HFF-Myc (cell line): ENCODE measurements around the gene SCGB1C1.
"Not testable (repeated sequence)": the region's sequence is repeated elsewhere in the genome, so short reads cannot be mapped to it uniquely, and the experiment has no call there.

Source experiments
- DNase-seq: peaks from one replicate; pipeline ENCODE4 v3.0.0-alpha.2; 2011; ENCODE audit warnings: low read depth; ENCODE audit errors: extremely low read depth
- H3K4me3 ChIP-seq: replicated peaks from 2 replicates; pipeline ENCODE4 v1.5.1; 2011; ENCODE audit warnings: low read depth, mild to moderate bottlenecking, control low read depth, low read length
- TF ChIP-seq, protein P1 (sequence below): IDR thresholded peaks from 2 replicates; pipeline ENCODE4 v1.5.1; 2012; ENCODE audit warnings: mild to moderate bottlenecking, low read depth, low read length, control low read depth; ENCODE audit errors: missing control alignments

The SCGB1C1 gene

DNA sequence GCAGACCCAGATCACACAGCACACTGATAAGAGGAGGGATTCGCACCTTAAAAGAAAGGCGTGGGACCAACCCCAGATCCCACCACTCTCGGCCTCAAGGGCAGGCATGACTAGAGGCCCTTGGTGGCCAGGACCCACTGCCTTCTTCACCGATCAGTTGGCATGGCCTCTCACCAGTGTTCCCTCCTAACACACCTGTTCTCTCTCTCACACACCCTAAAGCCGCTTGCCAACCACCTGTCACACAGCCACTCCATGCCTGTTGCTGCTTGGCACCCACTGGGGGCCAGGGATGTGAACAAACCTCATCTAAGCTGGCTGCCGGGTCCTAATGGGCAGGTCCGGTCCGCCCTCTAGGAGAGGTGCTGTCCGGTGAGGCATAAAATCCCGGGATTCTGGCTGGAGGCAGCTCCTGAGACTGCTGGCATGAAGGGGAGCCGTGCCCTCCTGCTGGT lies at the start of gene SCGB1C1:
TSS of gene SCGB1C1 (plus strand) at position 405 of the 455 bp plus-strand sequence. CDS start at position 427, 22 bp downstream.
- not testable (repeated sequence) for DNase-seq, H3K4me3 ChIP-seq

DNA sequence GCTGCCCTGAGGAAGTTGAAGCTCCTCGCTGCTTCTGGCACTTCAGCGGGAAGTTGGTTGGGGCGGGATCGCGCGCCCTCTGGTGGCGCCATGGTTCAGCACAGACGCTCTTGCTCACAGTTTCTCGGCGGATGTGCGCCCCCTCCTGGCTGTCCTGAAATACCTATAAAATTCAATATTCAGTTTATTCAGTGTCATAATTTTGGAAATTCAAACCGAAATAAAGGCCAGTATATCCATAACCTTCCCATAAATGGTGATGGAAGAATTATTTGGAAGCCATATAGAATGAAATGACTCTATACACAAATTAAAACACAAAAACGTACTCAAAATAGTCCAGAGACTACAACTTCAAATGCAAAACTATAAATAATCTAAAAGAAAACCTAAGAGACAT lies 12.6 kb upstream of the SCGB1C1 start:
- DNase-seq, H3K4me3 ChIP-seq: not testable (repeated sequence)
- TF ChIP-seq, protein P1, sequence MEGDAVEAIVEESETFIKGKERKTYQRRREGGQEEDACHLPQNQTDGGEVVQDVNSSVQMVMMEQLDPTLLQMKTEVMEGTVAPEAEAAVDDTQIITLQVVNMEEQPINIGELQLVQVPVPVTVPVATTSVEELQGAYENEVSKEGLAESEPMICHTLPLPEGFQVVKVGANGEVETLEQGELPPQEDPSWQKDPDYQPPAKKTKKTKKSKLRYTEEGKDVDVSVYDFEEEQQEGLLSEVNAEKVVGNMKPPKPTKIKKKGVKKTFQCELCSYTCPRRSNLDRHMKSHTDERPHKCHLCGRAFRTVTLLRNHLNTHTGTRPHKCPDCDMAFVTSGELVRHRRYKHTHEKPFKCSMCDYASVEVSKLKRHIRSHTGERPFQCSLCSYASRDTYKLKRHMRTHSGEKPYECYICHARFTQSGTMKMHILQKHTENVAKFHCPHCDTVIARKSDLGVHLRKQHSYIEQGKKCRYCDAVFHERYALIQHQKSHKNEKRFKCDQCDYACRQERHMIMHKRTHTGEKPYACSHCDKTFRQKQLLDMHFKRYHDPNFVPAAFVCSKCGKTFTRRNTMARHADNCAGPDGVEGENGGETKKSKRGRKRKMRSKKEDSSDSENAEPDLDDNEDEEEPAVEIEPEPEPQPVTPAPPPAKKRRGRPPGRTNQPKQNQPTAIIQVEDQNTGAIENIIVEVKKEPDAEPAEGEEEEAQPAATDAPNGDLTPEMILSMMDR: peak; percentile 5

DNA sequence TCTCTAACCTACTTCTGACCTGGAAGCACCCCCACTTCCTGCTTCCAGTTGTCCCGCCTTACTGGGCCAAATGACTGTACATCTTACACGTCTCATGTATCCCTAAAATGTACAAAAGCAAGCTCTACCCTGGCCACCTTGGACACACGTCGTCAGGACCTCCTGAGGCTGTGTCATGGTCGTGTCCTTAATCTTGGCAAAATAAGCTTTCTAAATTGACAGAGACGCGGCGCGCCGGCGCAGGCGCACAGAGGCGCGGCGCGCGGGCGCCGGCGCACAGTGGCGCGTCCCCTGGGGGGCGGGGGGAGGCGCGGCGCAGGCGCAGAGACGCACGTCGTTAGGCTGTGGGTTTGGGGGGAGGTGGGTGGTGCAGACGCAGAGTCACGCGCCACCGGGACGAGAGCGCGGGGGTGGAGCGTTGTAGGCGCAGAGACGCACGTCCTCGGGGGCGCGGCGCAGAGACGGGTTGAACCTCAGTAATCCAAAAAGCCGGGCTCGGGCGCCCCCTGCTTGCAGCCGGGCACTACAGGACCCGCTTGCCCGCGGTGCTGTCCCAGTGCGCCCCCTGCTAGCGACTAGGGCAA lies 3.6 kb upstream of the SCGB1C1 start:
- not testable (repeated sequence) for H3K4me3 ChIP-seq, DNase-seq
- TF ChIP-seq, protein P1: peak; percentile 7

DNA sequence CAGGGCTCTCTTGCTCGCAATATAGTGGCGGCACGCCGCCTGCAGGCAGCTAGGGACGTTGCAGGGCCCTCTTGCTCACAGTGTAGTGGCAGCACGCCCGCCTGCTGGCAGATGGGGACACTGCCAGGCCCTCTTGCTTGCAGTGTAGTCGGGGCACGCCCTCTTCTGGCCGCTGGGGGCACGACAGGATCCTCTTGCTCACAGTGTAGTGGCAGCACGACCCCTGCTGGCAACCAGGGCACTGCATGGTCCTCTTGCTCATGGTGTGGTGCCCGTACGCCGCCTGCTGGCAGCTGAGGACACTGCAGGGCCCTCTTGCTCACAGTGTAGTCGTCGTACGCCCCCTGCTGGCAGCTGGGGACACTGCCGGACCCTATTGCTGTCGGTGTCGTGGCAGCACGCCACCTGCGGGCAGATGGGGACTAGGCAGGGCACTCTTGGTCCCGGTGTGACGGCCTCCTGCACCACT lies 3.0 kb upstream of the SCGB1C1 start:
- H3K4me3 ChIP-seq, DNase-seq: not testable (repeated sequence)

DNA sequence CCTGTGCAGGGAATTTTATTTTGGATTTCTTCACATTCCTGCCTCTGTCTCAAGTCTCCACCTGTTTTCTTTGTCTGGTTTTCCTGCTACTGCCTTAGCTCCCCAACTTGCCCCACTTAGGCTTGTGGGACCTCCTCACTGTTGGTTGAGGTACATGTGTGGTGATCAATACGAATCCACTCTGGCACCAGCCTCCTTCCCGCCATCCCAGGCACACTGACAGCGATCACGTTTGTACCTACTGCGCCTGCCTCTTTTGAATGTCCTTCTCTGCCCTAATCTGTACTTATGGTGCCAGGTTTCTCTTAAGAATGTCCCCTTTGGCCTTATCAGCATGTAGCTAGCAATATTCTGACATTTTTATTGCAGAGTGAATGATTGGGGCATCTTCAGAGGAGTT lies 2.3 kb upstream of the SCGB1C1 start:
- not testable (repeated sequence) for DNase-seq, H3K4me3 ChIP-seq

DNA sequence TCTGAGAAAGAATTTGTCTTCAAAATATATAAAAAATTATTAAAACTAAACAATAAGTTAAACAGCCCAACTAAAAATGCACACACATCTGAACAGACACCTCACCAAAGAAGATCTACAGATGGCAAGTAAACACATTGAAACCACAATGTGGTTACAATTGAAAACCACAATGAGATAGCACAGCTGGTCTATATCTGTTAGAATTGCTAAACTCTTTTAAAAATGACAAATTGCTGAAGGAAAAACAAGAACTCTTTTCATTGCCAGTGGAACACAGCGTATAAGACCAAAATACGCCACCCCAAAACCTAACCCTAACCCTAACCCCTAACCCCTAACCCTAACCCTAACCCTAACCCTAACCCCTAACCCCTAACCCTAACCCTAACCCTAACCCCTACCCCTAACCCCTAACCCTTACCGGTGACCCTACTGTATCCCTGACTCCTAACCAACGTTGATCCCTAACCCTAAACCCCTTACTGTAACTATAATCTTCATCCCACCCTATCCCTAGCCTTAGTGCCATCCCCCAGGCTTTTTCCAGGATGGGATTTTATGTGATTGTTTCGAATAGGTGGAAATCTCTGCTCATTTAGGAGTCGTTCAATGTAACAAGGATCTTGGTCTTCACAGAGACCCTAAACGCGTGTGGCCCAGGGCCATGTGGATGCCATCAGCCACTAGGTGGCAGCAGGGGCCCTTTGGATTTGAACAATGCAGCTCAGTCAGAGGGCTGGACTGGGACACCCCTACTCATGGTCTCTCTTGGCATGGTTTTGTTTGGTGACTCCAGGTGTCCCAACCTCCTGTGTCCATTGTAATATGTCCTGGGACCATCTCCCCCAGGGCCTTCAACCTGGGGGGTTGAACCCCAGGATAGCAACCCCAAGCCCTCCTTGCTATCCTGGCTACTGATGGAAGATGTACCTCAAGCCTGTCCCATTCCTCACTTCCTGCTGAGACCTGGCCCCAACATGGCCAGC lies 1.1 kb upstream of the SCGB1C1 start:
- not testable (repeated sequence) for H3K4me3 ChIP-seq, DNase-seq
- TF ChIP-seq, protein P1: peak; percentile 30

DNA sequence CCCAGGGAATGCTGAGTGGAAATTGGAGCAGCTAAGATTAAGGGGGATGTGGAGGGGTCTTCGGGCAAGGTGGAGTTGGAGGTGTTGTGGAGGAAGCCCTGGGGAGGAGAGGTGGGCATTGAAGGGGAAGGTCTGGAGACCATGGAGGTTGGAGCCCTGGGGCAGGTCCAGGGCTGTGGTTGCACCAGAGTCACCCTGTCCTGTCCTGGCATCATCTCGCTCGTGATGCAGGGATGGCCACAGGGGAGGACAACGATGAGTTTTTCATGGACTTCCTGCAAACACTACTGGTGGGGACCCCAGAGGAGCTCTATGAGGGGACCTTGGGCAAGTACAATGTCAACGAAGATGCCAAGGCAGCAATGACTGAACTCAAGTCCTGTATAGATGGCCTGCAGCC lies 603 bp downstream of the SCGB1C1 start:
- not testable (repeated sequence) for DNase-seq

DNA sequence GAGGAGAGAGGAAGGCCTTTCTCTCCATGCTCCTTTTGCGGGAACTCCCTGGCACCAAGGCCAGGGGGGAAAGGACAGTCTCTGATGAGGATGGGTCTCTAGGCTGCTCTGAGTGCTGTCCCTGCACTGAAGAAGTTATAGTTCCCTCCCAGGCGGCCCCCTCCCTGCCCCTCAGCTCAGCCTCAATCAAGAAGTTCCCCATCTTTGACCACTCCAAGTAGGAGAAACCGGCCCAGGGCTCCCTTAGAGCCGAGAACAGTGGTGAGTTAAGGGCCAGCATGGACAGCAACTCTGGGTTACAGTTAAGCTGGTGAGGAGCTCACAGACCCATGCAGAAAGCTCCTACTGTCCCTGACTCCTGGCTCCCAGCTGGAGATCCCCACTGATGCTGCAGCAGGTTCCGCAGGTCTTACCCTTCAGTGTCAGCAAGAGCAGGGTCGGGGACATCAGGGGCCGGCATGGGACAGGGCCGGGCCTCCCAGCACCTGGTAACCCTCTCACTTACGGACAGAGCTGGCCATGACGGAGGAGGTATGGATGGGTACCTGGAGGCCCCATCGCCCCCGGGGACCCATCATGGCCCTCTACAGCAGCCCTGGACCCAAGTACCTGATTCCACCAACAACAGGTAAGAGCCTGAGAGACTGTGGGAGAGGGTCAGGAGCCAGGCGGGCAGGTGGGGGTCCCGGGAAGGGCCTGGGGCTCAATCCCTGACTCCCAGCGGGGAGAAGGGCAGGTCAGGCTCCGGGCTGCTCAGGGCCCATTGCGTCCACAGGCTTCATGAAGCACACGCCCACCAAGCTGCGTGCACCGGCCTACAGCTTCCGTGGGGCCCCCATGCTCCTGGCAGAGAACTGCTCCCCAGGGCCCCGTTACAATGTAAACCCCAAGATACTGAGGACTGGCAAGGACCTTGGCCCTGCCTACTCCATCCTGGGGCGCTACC lies 4.2 kb downstream of the SCGB1C1 start:
- H3K4me3 ChIP-seq: no peak overlapping the region
- TF ChIP-seq, protein P1: no peak
- DNase-seq: no peak

More for the DNA sequence above, 603 bp downstream of the SCGB1C1 start:
- H3K4me3 ChIP-seq: not testable (repeated sequence)
